Frontal cortex (tissue), 4 donors: ENCODE results near the gene SCARB2. TPM values are rescaled to one million over a fixed set of nuclear protein-coding genes. Genes with fewer than 3 reads are reported as not detected.

ENCODE experiments used
- DNase-seq, 2 donors: peaks; one replicate each; pipeline ENCODE4 v3.0.0; 2012; ENCODE audit warnings: low spot score in 2 of 2
- FAIRE-seq: peaks from 2 replicates; lab custom pipeline; 2012; peaks lifted over from hg19 to GRCh38; lab: Jason Lieb, UNC
- total RNA-seq: library from RNA; depleted of rRNA; stranded (reverse); fragments of >200 nt; gene quantifications from one replicate; pipeline ENCODE4 v1.2.3, GENCODE V29; 2014
- donor health status: control.
- donor health status: control.
- donor health status: control.

SCARB2 gene
- total RNA-seq, 1 donor from 2014 or later: 263 TPM

DNA sequence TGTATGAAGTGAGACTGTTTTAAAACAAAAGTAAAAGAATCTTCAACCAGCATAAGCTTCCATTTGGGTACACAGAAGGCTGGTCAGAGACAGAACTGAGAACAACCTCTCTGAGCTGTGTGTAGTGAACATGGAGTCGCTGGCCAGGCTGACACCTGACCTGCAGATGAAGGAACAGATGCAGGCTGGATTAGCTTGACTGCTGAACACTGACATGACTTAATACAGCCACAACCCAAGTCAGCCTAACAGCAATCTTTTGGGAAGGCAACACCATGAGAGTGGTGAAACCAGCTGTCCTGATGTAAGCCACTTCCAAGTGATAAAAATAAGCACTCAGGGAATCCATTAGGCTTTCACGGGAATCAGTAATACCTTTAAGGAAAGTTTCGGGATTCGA, 10.1 kb downstream of the SCARB2 start:
- FAIRE-seq (no peak), DNase-seq (no peak)

DNA sequence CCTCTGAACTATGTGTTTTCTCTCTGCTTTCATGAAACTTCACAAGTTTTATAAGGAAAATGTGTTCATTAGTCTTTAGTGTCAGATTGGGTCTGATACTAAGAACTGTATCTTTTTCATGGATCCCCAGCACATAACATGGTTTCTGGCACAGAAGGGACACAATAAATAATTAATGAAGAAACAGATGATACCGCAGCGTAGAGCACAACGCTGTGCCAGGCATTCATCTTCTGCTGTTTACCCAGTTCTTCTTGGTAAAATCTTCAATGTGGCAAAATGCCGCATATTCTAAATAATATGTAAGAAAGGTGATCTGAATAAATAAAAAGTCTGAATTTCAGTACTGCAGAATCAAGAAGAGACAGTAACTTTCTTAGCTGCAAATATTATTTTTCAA, 12.3 kb downstream of the SCARB2 start:
- DNase-seq (no peak), FAIRE-seq (no peak)

DNA sequence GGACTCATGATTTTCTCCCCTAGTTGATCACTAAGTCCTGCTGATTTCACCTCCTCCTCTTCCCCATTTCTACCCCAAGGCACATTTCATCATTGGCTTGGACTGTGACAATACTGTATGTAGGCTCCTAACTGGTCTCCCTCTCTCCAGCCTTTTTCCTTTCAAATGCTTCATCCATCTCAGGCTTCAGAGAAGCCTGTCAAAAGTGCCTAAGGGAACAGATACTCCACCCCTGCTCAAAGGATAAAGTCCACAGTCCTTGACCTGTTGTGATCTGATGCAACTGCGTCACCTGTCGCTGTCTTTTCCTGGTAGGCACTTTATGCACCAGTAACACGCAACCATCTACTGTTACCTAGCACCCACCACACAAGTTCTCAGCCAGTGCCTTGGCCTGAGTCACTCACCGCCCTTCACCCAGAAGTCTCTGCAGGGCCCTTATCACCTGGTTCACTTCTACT, 12.8 kb downstream of the SCARB2 start:
- DNase-seq: no peak
- no peak for FAIRE-seq

DNA sequence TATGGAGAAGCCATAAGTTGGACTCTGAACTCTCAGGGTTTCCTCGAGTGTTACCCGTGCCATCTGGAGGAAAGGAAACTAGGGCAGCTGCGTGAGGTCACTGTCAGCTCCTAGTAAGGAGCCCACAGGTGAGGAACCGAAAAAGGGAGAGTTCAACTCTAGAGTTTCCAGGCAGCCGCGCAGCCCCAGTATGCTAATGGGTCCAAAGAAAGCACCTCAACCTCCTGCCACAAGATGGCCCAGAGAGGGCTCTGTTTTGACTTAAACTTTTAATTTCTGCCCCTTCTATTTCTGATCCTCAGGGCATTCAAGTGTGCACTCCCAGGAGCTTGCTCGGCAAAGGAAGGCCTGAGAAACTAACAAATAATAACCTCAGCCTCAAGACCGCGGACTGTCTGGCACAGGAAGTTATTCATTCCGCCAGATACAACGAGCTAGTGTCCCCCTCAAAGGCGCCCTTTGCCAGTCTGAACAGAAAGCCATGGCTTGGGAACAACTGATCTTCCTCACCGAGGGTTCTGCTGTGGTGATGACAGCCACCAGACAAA, 13.9 kb downstream of the SCARB2 start:
- FAIRE-seq: no peak
- no peak for DNase-seq

DNA sequence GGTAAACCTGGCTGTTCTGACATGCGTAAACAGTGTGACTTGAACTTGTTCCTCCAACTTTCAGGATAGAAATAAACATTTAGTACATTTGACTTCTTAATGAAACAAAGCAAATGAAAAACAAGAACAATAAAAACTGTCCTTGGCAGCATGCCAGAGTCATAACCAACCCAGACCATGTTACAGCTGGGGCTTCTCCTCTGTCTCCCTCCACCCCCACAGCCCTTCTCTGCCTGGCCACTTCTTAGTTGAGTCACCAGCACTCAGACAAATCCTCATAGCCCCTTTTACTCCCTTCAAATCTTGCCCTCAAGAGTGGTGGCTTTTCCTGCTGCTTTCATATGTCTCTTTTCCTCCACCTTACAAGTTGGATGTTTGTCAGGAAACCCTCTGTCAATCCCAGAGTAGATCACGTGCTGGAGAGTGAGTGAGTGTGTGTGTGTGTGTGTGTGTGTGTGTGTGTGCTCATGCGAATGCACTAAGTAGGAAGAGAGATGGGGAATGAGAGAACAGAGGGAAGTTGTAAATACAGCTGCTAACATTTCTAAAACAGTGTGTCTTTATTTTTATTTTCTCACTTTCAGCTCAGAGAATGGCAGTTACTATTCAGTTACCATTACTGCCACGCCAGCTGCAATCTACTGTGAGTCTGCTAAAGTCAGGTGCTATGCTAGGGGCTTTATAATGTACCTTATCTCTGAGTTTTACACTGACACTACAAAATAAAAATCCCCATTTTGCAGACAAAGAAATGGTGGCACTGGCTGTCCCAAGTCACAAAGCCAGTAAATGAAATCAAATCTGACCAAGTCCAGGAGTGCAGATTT, 15.0 kb downstream of the SCARB2 start:
- FAIRE-seq: no peak

DNA sequence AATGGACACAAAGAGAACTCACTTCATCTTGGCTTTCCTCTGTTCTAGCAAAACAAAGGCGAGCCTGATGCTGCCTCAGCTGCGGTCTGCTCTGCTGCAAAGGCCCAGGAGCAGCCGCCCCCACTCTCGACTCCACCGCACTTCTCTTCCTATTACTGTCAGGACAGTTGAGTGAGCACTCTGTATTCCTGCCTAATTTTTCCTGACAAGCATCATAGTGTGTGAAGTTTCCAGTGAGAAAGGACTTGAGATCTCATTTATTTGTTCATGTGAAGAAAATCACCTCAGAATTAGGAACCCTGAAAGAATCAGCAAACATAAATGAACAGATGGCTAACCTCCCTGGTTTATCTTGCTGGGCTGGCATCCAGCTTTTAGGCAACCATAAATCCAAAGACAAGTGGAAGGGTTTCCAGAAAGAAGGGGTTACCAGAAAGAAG, 15.6 kb downstream of the SCARB2 start:
- FAIRE-seq (no peak), DNase-seq (peak in 1 of 2 donors; percentile 36)

More for the DNA sequence above, 15.0 kb downstream of the SCARB2 start:
- no peak for DNase-seq

DNA sequence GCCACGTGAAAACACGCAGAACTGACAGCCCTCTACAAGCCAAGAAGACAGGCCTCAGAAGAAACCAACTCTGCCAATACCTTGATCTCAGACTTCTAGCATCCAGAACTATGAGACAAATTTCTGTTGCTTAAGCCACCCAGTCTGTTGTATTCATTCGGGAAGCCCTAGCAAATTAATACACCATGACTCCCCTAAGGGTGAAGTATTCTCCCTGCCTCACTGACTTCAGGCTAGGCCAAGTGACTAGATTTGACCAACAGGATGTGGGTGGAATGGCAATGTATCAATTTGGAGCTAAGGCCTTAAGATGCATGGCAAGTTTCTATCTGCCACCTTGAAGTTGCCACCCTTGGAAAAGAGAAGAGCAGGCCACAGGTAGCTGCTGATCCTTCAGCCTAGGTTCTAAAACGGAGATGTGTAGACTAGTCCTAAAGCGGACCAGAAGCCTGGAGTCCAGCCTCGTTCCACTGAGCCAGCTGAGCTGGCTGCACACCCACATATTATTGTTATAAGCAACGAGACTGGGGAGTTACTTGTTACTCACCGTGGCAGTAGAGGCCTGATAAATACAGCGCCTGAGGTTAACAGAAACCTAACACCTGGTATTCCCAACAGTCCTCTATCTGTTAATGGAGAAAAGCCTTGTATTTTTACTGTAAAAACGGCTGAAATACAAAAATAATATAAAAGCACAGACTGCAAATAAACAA, 16.4 kb downstream of the SCARB2 start:
- no peak for DNase-seq
- FAIRE-seq: no peak

DNA sequence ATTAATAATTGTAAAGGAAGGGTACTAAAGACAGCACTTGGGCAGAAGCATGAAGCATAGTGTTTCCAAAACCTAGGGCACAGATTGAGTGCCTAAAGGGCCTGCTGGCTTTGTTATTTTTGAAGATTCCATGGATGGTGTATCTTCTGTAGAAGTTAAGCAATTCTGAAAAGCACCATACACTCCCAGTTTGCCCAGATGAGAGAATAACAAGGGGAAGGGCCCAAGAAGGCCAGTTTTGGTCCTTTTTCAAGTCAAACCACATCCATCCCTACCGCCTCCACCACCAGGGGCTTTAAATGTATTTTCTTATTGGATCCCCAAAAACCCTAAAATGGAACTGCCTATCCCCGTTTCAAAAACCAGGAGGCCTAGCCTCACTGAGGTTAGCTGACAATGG, 17.2 kb downstream of the SCARB2 start:
- DNase-seq (no peak), FAIRE-seq (no peak)

DNA sequence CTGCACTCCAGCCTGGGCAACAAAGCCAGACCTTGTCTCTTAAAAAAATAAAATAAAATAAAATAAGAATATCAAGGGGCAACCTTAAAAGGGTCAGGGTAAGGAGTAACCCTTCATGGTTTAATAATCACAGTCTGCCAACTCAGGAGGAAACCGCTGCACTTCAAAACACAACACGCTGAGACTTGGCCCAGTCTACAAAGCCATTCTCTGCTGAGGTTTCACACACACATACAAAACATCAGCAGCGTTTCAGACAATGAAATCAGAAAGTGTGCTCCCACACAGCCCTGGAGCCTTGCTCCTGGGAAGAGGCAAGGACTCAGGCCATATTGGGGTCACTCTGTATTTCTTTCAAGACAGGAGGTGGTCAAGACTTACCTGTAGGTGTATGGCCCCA, 18.3 kb downstream of the SCARB2 start:
- DNase-seq: no peak
- no peak for FAIRE-seq

DNA sequence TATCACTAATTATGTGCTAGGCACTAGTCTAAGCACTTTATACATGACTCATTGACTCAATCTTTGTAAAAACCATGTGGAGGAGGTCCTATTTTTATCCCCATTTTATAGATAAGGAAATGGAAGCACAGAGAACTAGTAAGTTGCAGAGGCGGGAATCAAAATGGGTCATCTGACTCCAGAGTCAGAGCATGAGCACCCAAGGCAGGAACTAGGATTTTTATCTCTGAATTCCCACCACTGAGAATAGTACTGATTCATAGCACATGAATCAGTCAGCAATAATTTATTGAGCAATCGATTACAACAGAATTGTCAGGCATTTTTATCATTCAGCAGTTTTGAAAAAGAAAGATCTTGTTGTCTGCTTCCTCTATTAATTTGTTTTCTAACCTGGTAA, 19.3 kb downstream of the SCARB2 start:
- DNase-seq: no peak
- FAIRE-seq: no peak

DNA sequence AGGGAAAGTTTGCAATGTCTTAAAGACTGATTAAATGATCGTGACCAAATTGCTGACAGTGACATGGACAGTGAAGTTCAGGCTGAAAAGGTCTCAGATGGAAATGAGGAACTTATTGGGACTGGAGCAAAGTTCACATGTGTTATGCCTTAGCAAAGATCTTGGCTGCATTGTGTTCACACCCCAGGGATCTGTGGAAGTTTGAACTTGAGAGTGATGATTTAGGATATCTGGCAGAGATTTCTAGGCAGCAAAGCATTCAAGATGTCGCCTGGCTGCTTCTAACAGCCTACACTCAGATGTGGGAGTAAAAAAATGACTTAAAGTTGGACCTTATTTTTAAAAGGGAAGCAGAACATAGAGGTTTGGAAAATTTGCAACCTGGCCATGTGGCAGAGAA, 21.4 kb downstream of the SCARB2 start:
- no peak for FAIRE-seq
- DNase-seq: no peak

DNA sequence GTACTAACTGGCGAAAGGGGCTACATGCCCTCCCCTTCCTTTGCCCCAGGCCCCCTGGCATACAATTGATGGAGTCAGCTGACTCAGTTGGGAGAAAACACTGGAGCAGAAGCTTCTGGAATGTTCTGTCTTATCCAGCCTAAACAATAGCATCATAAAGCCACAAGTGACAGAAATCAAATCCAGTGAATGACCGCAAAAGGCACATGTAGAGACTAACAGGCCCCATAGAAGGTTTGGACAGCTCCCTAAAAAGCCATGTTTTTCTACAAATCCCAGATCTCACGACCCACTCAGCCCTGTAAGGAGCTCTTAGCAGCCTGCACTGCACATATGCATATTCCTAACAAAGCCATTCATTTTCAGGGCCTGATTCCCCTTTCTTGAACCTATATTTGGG, 25.1 kb downstream of the SCARB2 start:
- DNase-seq: no peak
- no peak for FAIRE-seq

DNA sequence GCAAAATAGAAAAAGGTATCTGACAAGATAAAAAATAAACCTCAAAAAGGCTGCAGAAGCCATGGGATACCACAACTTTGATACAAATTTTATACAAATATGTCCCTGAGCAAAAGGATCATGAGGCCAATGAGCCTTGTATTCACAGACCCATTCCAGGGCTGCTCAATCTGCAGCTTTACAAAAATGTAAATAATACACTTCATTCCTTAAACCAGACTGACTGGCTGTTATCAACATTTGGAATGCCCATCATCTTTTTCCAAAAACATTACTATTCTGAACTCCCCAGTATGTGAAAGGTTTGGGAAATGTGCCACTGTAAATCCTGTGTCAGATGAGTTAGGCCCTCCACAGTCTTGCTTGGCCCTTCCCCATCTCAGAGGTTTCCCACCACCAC, 25.5 kb downstream of the SCARB2 start:
- DNase-seq: no peak
- no peak for FAIRE-seq

DNA sequence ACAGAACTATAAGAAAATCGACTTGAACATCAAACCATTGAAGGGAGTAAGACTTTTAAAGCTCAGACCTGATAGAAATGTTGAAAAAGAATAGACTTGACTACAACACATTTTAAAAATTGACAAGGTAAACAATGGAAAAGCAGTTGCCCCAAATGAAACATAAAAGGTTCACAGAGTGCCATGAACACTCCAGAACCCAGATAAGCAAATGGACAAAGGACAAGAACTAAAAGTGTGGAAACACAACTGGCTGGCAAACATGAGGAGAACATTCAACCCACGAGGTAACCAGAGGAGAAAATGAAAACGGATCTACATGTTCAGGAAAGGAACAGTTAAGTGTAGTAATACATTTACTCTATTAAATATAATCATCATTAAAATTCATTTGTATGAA, 26.5 kb downstream of the SCARB2 start:
- FAIRE-seq (no peak), DNase-seq (no peak)

DNA sequence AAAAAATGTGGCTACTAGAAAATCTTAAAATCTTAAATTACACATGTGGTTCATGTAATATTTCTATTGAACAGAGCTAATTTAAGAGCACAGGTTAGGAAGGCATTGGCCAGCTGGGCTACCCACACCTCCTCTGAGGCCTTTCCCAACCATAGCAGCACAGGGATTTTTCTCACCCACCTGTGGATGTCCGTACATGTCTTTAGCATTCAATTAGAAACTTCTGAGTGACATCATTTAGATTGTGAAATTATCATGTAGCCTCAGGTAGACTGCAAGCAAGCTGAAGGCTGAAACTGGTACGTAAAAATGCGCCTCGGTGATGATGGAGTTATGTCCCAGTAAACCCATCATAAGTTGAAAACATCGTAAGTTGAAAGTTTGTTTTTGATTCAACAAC, 31.2 kb downstream of the SCARB2 start:
- no peak for DNase-seq
- no peak for FAIRE-seq

DNA sequence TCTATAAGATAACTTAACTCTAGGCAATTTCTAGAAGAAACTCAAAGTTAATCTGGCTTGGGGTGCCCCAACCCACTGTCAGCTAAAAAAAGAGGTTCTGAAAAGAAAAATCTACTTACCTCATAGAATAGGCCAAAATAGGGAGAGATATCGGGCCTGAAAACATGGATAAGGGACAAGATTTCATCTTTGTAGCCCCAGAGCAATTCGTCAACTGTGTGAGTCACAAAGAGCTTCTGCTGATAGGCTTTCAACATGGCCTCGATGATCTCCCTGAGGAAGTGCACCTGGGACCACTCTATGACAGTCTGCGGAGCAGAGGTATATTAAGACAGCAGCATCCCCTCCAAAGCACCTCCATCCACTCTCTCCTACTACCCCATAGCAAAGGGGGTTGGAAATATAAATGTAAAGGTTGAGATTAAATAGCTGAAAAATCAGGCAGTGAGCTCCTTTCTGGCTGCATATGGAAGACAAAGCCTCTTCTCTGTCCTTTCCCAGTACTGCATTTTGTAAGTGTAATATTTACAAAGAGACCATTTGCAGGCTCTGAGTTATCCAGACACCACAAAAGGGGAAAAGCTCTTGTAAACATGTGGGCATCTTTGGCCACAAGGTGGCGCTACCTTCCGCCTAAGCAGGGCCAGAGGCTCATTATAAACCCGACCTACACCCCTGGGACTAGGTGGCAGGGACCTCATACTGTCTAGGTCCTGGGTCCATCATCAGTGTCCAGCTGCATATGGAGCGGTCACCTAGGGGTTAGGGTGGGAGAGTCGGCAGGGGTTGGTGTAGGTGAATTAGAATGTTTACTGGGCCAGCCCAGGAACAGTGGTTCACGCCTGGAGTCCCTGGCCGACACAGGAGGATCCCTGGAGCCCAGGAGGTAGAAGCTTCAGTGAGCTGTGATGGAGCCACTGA, 34.0 kb downstream of the SCARB2 start:
- DNase-seq: peak; percentile 37 to 54
- no peak for FAIRE-seq

DNA sequence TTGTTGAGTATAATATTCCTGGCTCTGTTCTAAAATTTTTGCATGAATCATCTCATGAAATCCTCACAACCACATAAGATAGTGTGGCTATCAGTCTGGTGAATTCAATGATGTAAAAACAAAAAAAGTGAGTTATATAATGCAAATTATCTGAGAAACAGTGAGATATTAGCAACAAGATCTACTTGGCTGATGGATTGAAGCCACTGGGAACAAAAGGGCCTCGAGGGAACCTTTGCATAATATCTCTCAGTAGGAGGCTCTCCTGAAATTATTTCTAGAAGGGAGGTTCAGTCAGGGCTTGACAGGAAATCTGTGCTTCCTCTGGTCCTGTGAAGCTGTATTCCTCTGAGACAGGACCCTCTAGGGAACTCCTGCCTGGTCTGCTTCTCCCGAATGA, 35.3 kb downstream of the SCARB2 start:
- DNase-seq (no peak), FAIRE-seq (no peak)

DNA sequence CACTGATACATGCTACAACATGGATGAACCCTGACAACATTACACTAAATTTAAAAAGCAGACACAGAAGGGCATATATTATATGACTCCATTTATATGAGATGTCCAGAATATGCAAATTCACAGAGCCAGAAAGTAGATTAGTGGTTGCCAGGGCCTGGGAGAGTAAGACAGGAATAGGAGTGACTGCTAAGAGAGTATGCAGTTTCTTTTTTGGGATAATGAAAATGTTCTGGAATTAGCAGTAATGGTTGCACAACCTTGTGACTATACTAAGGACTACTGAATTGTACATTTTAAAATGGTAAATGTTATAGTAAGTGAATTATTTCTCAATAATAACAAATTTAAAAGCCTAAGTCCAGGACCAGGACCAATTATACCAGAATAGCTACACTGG, 35.9 kb downstream of the SCARB2 start:
- FAIRE-seq (no peak), DNase-seq (no peak)

DNA sequence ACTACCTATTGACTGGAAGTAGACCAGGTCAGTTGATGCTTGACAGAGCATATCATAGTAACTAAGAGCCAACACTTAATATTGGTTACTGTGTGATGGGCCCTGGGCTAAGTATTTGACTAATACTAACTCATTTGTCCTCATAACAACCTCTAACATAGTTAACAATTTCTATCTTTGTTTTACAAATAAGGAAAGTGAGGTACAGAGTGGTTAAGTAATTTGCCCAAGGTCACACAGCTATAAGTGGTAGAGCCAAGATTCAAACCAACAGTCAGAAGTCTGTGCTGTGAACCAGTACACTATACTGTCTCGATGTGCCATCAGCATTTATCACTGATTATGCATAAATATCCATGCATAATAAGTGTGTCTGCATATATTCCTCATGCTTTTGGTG, 38.3 kb downstream of the SCARB2 start:
- DNase-seq (no peak), FAIRE-seq (no peak)

DNA sequence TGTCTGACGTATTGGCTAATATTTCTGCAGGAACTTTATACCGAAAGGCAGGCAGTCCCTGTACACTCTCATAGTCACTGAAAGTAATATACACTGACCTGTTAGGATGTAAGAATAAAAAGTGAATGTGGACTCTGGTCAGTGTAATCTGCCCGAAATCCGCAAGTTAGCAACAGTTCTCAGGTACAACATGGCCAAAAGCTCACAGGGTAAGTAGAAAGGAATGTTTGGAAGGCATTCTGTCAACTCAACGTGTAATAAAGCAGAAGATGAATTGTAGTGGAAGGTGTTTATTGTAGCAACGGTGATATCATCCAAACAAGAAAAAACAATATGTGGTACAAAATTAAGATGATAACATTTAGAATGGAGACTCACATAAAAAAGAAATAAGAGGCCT, 39.4 kb downstream of the SCARB2 start:
- DNase-seq (no peak), FAIRE-seq (no peak)
